Measurements from ENCODE around the gene TMEM94.

GRCh38 chr17:75544250-75544649 is 87.8 kb downstream of the TMEM94 start:
- no peak for TF ChIP-seq REST (IDR thresholded peaks at IDR 0.05; ENCODE audit: insufficient read depth in 1 of 2, low read depth in 2 of 2, low read length in 1 of 2)
- no peak for TF ChIP-seq POLR2AphosphoS5 (IDR thresholded peaks at IDR 0.05; ENCODE audit: low read depth, low read length)
- TF ChIP-seq, protein P1, sequence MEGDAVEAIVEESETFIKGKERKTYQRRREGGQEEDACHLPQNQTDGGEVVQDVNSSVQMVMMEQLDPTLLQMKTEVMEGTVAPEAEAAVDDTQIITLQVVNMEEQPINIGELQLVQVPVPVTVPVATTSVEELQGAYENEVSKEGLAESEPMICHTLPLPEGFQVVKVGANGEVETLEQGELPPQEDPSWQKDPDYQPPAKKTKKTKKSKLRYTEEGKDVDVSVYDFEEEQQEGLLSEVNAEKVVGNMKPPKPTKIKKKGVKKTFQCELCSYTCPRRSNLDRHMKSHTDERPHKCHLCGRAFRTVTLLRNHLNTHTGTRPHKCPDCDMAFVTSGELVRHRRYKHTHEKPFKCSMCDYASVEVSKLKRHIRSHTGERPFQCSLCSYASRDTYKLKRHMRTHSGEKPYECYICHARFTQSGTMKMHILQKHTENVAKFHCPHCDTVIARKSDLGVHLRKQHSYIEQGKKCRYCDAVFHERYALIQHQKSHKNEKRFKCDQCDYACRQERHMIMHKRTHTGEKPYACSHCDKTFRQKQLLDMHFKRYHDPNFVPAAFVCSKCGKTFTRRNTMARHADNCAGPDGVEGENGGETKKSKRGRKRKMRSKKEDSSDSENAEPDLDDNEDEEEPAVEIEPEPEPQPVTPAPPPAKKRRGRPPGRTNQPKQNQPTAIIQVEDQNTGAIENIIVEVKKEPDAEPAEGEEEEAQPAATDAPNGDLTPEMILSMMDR (IDR thresholded peaks at IDR 0.05): no peak
- no peak for TF ChIP-seq SIN3A (IDR thresholded peaks at IDR 0.05; ENCODE audit: borderline replicate concordance, insufficient read depth, low read depth, low read length)
